Stimulated activated effector memory CD8-positive, alpha-beta T cell treated with anti-CD3 and anti-CD28 coated beads, Interleukin-12 subunit alpha, Interleukin-12 subunit beta, amount 100 ng/mL, for 72 hours (primary cell): ENCODE results near the gene CNNM2.
"Not testable (repeated sequence)": the region's sequence is repeated elsewhere in the genome, so short reads cannot be mapped to it uniquely, and the experiment has no call there.

Experiments
- ATAC-seq: fragments of 150-1000 bp; cut with Tn5 transposase; 2 replicates; pipeline ENCODE4 v1.10.0; 2021
- DNase-seq, 2 donors: peaks; one replicate each; pipeline ENCODE4 v3.0.0; 2021 to 2022; ENCODE audit warnings: low spot score in 2 of 2
- H3K27ac Mint-ChIP-seq: one replicate; pipeline ENCODE4 v1.8.0; 2022; ENCODE audit warnings: mild to moderate bottlenecking, mixed read lengths
- H3K36me3 Mint-ChIP-seq: one replicate; pipeline ENCODE4 v1.8.0; 2022; ENCODE audit warnings: mild to moderate bottlenecking, mixed read lengths
- H3K4me1 Mint-ChIP-seq: one replicate; pipeline ENCODE4 v1.8.0; 2022; ENCODE audit warnings: mixed read lengths
- H3K4me3 Mint-ChIP-seq: one replicate; pipeline ENCODE4 v1.8.0; 2022; ENCODE audit warnings: mild to moderate bottlenecking, mixed read lengths
- H3K9me3 Mint-ChIP-seq: one replicate; pipeline ENCODE4 v1.8.0; 2022; ENCODE audit warnings: mixed read lengths

The CNNM2 gene

GRCh38 chr10:103058034-103058433 is 139.9 kb downstream of the CNNM2 start:
- H3K27ac Mint-ChIP-seq: no peak overlapping the region
- DNase-seq (no peak), ATAC-seq (no peak)
- peaks cover 28% of the 10 kb centered on the region for H3K4me1 Mint-ChIP-seq
- no peaks in the 10 kb centered on the region for H3K9me3 Mint-ChIP-seq
- H3K36me3 Mint-ChIP-seq: no peaks in the 10 kb centered on the region
- no peak overlapping the region for H3K4me3 Mint-ChIP-seq

DNA sequence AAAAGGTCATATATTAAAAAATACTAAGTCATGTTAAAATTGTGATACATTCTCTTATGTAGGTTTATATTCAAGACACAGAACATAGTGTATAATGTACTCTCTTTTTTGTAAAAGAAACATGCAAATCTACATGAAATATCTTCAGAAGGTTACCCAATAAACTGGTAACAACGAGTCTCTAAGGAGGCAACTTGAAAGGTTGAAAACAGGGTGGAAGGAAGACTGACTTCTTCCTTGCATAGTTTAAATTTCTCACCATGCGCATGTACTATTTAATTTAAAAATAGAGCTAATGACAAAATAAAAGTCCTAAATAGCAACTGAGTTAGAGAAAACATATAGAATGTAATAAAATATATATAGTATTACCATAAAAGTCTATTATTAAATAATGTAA is 142.5 kb downstream of the CNNM2 start:
- ATAC-seq: no peak
- Mint-ChIP-seq H3K4me3 (no peak overlapping the region), H3K36me3 (no peaks in the 10 kb centered on the region), H3K9me3 (no peaks in the 10 kb centered on the region), H3K27ac (no peak overlapping the region), H3K4me1 (peaks cover 9% of the 10 kb centered on the region)
- DNase-seq: no peak

DNA sequence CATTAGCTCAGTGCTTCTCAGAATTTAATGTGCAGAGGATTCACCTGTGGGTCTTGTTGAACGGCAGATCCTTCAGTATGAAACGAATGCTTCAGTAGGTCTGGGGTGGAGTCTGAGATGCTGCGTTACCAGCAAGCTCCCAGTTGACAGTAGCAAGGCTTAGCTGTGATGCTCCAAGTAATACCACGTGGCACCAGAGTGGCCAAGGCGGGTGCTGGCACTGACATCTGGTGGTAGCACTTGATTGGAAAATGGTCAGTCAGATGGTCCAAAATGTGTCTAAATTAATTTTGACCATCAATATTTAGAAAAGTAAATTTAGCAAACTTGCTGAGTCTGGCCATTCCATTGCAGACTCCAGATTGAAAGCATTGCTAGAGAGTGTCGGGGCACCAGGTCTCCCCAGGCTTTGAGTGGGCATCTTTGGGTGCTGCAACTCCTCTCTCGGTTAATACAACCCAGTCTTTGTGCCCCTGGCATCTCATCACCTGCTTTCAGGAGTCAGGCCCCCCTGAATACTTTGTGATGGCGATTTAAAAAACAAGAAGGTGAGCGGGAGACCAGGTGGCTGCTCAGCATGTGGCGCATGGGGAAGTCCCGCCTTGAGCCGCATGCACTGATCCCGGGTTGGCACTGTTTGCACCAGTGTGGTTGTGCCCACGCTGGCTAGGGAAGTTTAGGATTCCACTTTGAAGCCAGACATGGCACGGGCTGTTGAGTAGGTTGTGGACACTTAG is 144.9 kb downstream of the CNNM2 start:
- Mint-ChIP-seq H3K4me3 (no peak overlapping the region), H3K4me1 (peaks cover under 1% of the 10 kb centered on the region), H3K27ac (no peak overlapping the region), H3K9me3 (no peaks in the 10 kb centered on the region), H3K36me3 (peaks cover 4% of the 10 kb centered on the region)
- DNase-seq (no peak), ATAC-seq (no peak)

- DNase-seq: no peak
- Mint-ChIP-seq H3K4me3 (no peak overlapping the region), H3K27ac (no peak overlapping the region), H3K9me3 (no peaks in the 10 kb centered on the region), H3K4me1 (peaks cover 14% of the 10 kb centered on the region), H3K36me3 (peaks cover 9% of the 10 kb centered on the region)
- no peak for ATAC-seq
These were observed 146.9 kb downstream of the CNNM2 start for GRCh38 chr10:103064956-103065355.

DNA sequence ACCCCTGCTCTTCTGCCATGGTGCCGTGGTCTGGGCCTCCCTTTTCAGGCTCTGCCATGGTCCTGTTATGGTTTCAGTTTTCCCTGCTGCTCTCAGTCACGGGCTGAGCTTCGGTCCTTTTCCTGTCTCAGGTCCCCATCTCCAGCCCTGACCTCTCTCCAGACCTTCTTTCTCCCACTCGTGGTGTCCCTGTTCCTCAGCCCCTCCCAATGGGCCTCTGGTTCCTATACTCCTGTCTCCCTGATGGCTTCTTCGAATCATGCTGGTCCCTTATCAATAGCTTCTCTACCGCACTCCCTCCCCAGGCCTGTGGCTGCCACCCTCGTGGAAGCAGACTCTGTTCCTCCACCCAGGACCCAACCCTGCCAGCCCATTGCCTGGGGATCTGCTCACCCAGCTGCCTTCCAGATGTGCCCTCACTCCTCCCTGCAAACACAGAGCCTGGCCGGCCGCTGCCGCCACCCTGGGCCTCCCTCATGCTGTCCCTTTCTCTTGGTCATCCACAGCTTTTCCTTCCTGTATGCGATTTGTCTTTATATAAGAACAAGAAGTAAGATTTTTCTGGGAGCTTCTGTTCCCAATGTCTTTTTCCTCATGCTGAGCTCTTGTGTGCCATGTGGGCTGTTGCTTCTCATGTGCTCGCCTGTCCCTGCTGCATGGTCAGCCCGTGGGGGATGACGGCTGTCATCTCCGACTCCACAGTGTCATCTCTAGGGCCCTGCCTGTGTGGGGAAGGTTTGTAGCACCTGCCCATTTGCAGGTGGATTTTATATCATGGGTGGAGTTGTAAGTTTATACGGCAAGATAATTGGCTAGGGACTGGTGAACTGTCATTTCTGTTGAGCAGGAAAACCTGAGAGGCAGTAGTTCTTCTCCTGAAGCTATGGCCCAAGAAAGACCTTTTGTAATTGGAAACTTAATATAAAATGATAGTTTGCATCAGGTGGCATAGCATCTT is 148.3 kb downstream of the CNNM2 start:
- Mint-ChIP-seq H3K4me1 (peaks cover 24% of the 10 kb centered on the region), H3K27ac (peak overlapping the region; percentile 46), H3K36me3 (peaks cover 9% of the 10 kb centered on the region), H3K4me3 (no peak overlapping the region), H3K9me3 (no peaks in the 10 kb centered on the region)
- ATAC-seq (no peak), DNase-seq (no peak)

GRCh38 chr10:103067099-103067477 is 149.0 kb downstream of the CNNM2 start:
- H3K27ac Mint-ChIP-seq, DNase-seq, H3K36me3 Mint-ChIP-seq, H3K4me3 Mint-ChIP-seq, H3K9me3 Mint-ChIP-seq, ATAC-seq: not testable (repeated sequence)
- H3K4me1 Mint-ChIP-seq: peaks cover 29% of the 10 kb centered on the region

DNA sequence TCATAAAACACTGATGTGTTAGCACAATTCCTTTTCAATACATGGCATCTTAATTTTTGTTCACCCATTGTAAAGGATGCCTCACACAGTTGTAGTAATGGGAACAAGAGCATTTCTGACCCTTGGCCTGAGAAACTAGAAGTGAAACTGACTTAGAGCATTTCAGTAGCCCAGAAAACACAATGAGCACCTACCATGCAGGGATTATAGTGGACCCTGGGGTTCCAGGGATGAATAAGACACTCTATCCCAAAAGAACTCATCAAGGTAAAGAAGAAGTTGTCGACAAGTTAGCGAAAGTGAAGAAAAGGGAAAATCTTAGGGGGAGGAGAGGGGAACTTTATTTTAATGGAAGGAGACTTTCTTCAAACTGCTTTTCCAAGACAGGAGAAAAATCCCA is 149.4 kb downstream of the CNNM2 start:
- DNase-seq (no peak), ATAC-seq (no peak)
- Mint-ChIP-seq H3K4me1 (peaks cover 29% of the 10 kb centered on the region), H3K36me3 (peaks cover 9% of the 10 kb centered on the region), H3K27ac (no peak overlapping the region), H3K4me3 (no peak overlapping the region), H3K9me3 (no peaks in the 10 kb centered on the region)

DNA sequence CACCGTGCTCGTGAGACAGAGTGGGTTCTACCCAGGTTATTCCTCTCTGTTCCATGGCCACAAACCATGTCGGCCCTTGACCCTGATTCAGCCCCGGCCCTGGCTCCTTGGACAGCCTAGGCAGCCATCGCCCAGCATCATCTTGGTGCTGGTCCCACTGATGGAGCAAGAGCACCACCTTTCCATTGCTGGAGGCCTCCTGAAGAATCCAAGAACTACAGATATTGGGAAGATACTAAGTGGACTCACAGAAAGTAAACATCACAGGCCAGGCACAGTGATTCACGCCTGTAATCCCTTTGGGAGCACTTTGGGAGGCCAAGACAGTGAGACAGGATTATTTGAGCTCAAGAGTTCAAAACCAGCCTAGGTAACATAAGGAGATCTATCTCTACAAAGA is 149.9 kb downstream of the CNNM2 start:
- no peak for DNase-seq
- peaks cover 29% of the 10 kb centered on the region for H3K4me1 Mint-ChIP-seq
- no peak overlapping the region for H3K4me3 Mint-ChIP-seq
- H3K27ac Mint-ChIP-seq: no peak overlapping the region
- peaks cover 9% of the 10 kb centered on the region for H3K36me3 Mint-ChIP-seq
- no peak for ATAC-seq
- no peaks in the 10 kb centered on the region for H3K9me3 Mint-ChIP-seq

GRCh38 chr10:103069453-103070331 is 151.6 kb downstream of the CNNM2 start:
- Mint-ChIP-seq H3K9me3 (no peaks in the 10 kb centered on the region), H3K4me3 (peak overlapping the region; percentile 25), H3K36me3 (peaks cover 9% of the 10 kb centered on the region), H3K4me1 (peaks cover 29% of the 10 kb centered on the region), H3K27ac (peak overlapping the region; percentile 58)
- ATAC-seq (peak; percentile 81), DNase-seq (peak; percentile 45 to 77)

GRCh38 chr10:103072276-103072675 is 154.2 kb downstream of the CNNM2 start:
- Mint-ChIP-seq H3K4me1 (peaks cover 29% of the 10 kb centered on the region), H3K36me3 (peaks cover 15% of the 10 kb centered on the region), H3K9me3 (no peaks in the 10 kb centered on the region), H3K27ac (no peak overlapping the region), H3K4me3 (no peak overlapping the region)
- DNase-seq (no peak), ATAC-seq (no peak)

DNA sequence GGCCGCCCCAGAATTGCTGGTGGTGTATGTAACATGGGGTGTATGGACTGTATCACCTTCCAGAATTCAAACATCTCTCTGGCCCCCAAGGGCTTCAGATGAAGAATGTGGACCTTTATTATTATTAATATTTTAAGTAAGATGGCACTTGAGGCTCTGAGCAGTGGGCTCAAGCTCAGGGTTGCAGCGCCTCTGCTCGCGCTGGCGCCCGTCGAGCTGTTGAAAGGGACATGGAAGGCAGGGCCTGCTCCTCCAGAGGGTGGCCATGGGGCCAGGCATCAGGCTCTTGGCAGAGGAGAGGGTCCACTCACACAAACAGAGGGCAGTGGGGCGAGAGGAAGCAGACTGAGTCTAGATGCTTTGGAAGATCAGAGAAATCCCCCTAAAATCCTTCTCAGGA is 154.8 kb downstream of the CNNM2 start:
- DNase-seq: no peak
- Mint-ChIP-seq H3K36me3 (peaks cover 21% of the 10 kb centered on the region), H3K27ac (no peak overlapping the region), H3K4me3 (no peak overlapping the region), H3K9me3 (no peaks in the 10 kb centered on the region), H3K4me1 (peaks cover 29% of the 10 kb centered on the region)
- no peak for ATAC-seq

- DNase-seq: peak in 1 of 2 donors; percentile 40
These were observed 158.9 kb downstream of the CNNM2 start for GRCh38 chr10:103077020-103077419.

DNA sequence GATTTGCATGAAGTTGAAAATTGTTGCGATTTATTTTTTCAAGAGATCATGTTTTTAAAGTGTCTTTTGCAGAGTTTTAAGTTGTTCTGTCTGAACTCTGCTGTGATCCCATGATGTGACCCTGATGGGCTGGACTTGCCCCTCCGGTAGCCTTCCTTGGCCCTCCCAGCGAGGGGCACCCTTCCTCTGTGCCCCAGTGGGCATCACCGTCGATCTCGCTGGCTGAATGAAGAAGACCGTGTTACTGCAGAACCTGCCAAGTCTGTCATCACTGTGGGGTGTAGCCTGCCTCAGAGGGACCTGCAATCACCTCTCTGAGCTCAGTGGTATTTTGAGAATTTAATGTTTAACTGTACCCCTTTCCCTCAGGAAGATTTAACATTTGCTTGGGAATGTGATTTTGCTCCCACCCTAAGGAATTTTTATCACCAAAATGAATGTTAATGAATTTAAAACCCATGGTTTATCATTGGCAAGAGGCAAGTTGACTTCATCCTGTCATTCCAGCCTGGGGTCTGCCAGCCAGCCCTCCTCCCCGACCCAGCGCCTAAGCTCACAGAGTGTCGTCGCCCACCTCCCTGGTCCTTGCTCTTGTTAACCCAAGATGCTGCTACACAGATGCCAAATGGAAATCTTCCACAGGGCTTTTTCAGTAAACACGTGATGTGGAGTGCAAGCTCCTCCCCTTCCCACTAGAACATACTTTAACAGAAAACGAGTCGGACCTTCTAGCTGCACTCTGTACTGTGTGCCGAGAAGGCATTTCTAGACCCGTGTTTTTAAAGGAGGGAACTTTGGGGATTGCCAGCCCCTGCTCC is 159.6 kb downstream of the CNNM2 start:
- Mint-ChIP-seq H3K9me3 (no peaks in the 10 kb centered on the region), H3K27ac (peak overlapping the region; percentile 80), H3K4me1 (no peaks in the 10 kb centered on the region), H3K4me3 (no peak overlapping the region), H3K36me3 (peaks cover 26% of the 10 kb centered on the region)
- DNase-seq (peak in 1 of 2 donors; percentile 40), ATAC-seq (no peak)

More at GRCh38 chr10:103077020-103077419, 158.9 kb downstream of the CNNM2 start:
- H3K9me3 Mint-ChIP-seq: no peaks in the 10 kb centered on the region
- peaks cover 24% of the 10 kb centered on the region for H3K36me3 Mint-ChIP-seq
- peak overlapping the region; percentile 80 for H3K27ac Mint-ChIP-seq
- no peak overlapping the region for H3K4me3 Mint-ChIP-seq
- H3K4me1 Mint-ChIP-seq: no peaks in the 10 kb centered on the region
- ATAC-seq: no peak

DNA sequence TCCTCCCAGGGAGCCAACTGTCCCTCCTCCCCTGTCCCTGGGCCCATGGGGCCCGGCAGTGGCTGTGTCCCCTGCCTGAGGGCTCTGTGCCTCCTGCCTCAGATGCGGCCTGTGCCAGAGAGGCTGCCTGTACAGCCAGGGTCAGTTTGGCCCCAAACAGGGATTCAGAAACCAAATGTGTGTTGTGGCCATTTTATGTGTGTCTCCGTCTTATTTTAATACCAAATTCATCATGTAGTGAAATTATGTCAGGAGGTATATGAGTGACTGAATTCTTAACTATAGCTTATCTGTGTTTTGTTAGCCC is 160.2 kb downstream of the CNNM2 start:
- Mint-ChIP-seq H3K4me3 (no peak overlapping the region), H3K36me3 (peaks cover 31% of the 10 kb centered on the region), H3K9me3 (no peaks in the 10 kb centered on the region), H3K4me1 (no peaks in the 10 kb centered on the region), H3K27ac (no peak overlapping the region)
- ATAC-seq: no peak
- peak in 1 of 2 donors; percentile 25 for DNase-seq
